Panc1 (cell line): ENCODE measurements around the gene EPGN. TPM values are rescaled to one million over a fixed set of nuclear protein-coding genes. Genes with fewer than 3 reads are reported as not detected.

ENCODE experiments used
- ATAC-seq: fragments of 200-7000 bp; cut with Tn5 transposase; 2 replicates; pipeline ENCODE4 v1.9.1; 2020; ENCODE audit warnings: mild to moderate bottlenecking, moderate library complexity
- BruUV-seq: library from RNA; stranded (reverse); fragments of 400-500 nt; replicated peaks from 2 replicates; lab custom pipeline; 2021; lab: Mats Ljungman, UMichigan
- CTCF ChIA-PET: fragments of 300-600 bp; sonication (Branson Sonifier 250); formaldehyde crosslinking; loops from one replicate; lab custom pipeline; 2022; ENCODE audit warnings: antibody characterized with exemption; lab: Charles Lee
- POLR2A ChIA-PET: fragments of 300-600 bp; sonication (Branson Sonifier 250); formaldehyde crosslinking; loops from one replicate; lab custom pipeline; 2022; ENCODE audit warnings: antibody characterized with exemption; lab: Charles Lee
- DNase-seq: peaks from one replicate; pipeline ENCODE4 v3.0.0-alpha.2; 2010; ENCODE audit warnings: low read depth, low spot score
- H3K27ac ChIP-seq: 2 replicates; pipeline ENCODE4 v1.5.1; 2011; ENCODE audit warnings: mild to moderate bottlenecking, low read length, inconsistent platforms
- H3K27me3 ChIP-seq: fragments of 200-500 bp; sonication (Bioruptor generic); 2 replicates; pipeline ENCODE4 v1.6.0; 2014; ENCODE audit warnings: low read length, inconsistent platforms; ENCODE audit not compliant: control insufficient read depth, insufficient read depth
- H3K36me3 ChIP-seq: fragments of 200-500 bp; sonication (Bioruptor generic); 2 replicates; pipeline ENCODE4 v1.5.1; 2014; ENCODE audit warnings: inconsistent platforms, mild to moderate bottlenecking, low read length, moderate library complexity; ENCODE audit not compliant: control insufficient read depth, insufficient read depth
- H3K4me1 ChIP-seq: 2 replicates; pipeline ENCODE4 v1.5.1; 2011; ENCODE audit warnings: inconsistent platforms, mild to moderate bottlenecking, low read length, moderate library complexity; ENCODE audit not compliant: control insufficient read depth, insufficient read depth
- H3K4me3 ChIP-seq, 2 experiments: 2 replicates each; pipeline ENCODE4 v1.5.1; 2011 to 2012; ENCODE audit warnings: low read depth in 2 of 2, low read length in 2 of 2, mild to moderate bottlenecking in 2 of 2, inconsistent platforms in 1 of 2, moderate library complexity in 1 of 2
- H3K9me3 ChIP-seq: fragments of 200-500 bp; sonication (Bioruptor generic); 2 replicates; pipeline ENCODE4 v1.5.1; 2014; ENCODE audit warnings: low read depth, mild to moderate bottlenecking, inconsistent platforms, low read length, moderate library complexity; ENCODE audit not compliant: control insufficient read depth, insufficient read depth
- CTCF ChIP-seq: fragments of 450-650 bp; IDR thresholded peaks from 2 replicates; pipeline ENCODE4 v1.5.1; 2017; ENCODE audit warnings: mild to moderate bottlenecking
- POLR2AphosphoS5 ChIP-seq: IDR thresholded peaks from 2 replicates; pipeline ENCODE4 v1.6.1; 2012; ENCODE audit warnings: mild to moderate bottlenecking, low read depth, low read length, moderate library complexity
- REST ChIP-seq, 2 experiments: IDR thresholded peaks; 2 replicates each; pipeline ENCODE4 v1.6.1; 2011 to 2012; ENCODE audit warnings: low read depth in 2 of 2, control low read depth in 1 of 2, low read length in 1 of 2, mild to moderate bottlenecking in 1 of 2, moderate library complexity in 1 of 2; ENCODE audit not compliant: insufficient read depth in 1 of 2
- SIN3A ChIP-seq: IDR thresholded peaks from 2 replicates; pipeline ENCODE4 v1.6.1; 2012; ENCODE audit warnings: low read depth, mild to moderate bottlenecking, low read length, moderate library complexity, borderline replicate concordance; ENCODE audit not compliant: insufficient read depth
- TCF7L2 ChIP-seq: IDR thresholded peaks from 2 replicates; pipeline ENCODE4 v1.6.1; 2011; ENCODE audit warnings: mild to moderate bottlenecking, low read depth, low read length, inconsistent platforms
- in situ Hi-C: cut with HindIII; loops from 2 replicates; pipeline ENCODE4 v1.10.0; 2016; ENCODE audit warnings: low sequenced_read_pairs, low pct_unique_long_range_greater_than_20kb
- intact Hi-C: fragments of 100-400 bp; cut with micrococcal nuclease; formaldehyde crosslinking; loops from one replicate; pipeline ENCODE4 v1.10.0; 2022; ENCODE audit not compliant: unreplicated experiment
- total RNA-seq: library from RNA; stranded (reverse); gene quantifications from one replicate; pipeline ENCODE4 v1.2.1, GENCODE V29; 2021; ENCODE audit not compliant: unreplicated experiment

The EPGN gene
- total RNA-seq, 1 experiment from 2014 or later = not detected

- intact Hi-C loops (no loop called here), in situ Hi-C loops (no loop called here)
- no peaks in the 10 kb centered on the region for H3K36me3 ChIP-seq
- ChIA-PET POLR2A (no interaction called here), CTCF (no interaction called here)
- no peak overlapping the region for H3K27ac ChIP-seq
- no peaks in the 10 kb centered on the region for H3K4me1 ChIP-seq
- BruUV-seq = no TSS peak
- H3K9me3 ChIP-seq = no peaks in the 10 kb centered on the region
- TF ChIP-seq REST (IDR thresholded peaks at IDR 0.05; ENCODE audit: insufficient read depth in 1 of 2, low read depth in 2 of 2, low read length in 1 of 2) (no peak), POLR2AphosphoS5 (no peak), CTCF (no peak), SIN3A (no peak), TCF7L2 (no peak)
- no peak for DNase-seq
- no peak overlapping the region for H3K4me3 ChIP-seq
- no peak for ATAC-seq
- H3K27me3 ChIP-seq = no peaks in the 10 kb centered on the region
These were observed 29.8 kb upstream of the EPGN start for GRCh38 chr4:74278490-74278889.

GRCh38 chr4:74279716-74280115 lies 28.6 kb upstream of the EPGN start:
- no TSS peak for BruUV-seq
- Histone ChIP-seq H3K9me3 (no peaks in the 10 kb centered on the region), H3K27ac (no peak overlapping the region), H3K36me3 (no peaks in the 10 kb centered on the region), H3K4me1 (peaks cover 2% of the 10 kb centered on the region; the same call in 1 of the 2 replicates), H3K4me3 (no peak overlapping the region), H3K27me3 (no peaks in the 10 kb centered on the region)
- intact Hi-C loops = no loop called here
- DNase-seq = no peak
- ChIA-PET CTCF (no interaction called here), POLR2A (no interaction called here)
- TF ChIP-seq REST (IDR thresholded peaks at IDR 0.05; ENCODE audit: insufficient read depth in 1 of 2, low read depth in 2 of 2, low read length in 1 of 2) = no peak
- in situ Hi-C loops = no loop called here
- no peak for ATAC-seq
